ENCODE results near the gene CAPS. TPM values are rescaled to one million over a fixed set of nuclear protein-coding genes. Genes with fewer than 3 reads are reported as not detected.
"Not testable (repeated sequence)": the region's sequence is repeated elsewhere in the genome, so short reads cannot be mapped to it uniquely, and the experiment has no call there.

Gene CAPS
- total RNA-seq, 1 experiment from 2014 or later: 0.92 TPM

GRCh38 chr19:5867201-5868136 lies 46.6 kb upstream of the CAPS start:
- H3K27me3 ChIP-seq (replicated peaks; ENCODE audit: insufficient read depth, low read depth, low read length, poor library complexity): no peaks in the 10 kb centered on the region
- no peaks in the 10 kb centered on the region for H3K9me3 ChIP-seq (ENCODE audit: low read depth, low read length, poor library complexity, severe bottlenecking)
- DNase-seq (ENCODE audit: low spot score): no peak
- POLR2A ChIA-PET (ENCODE audit: low non-redundant PET): no interaction called here
- no TSS peak for BruUV-seq (replicated peaks)
- TF ChIP-seq CTCF (conservative IDR thresholded peaks at IDR 0.05; ENCODE audit: low read depth, low read length) (no peak), EZH2 (IDR thresholded peaks at IDR 0.05; ENCODE audit: borderline replicate concordance, low read depth, low read length, poor library complexity, severe bottlenecking) (no peak)
- CTCF ChIA-PET: no interaction called here
- no peaks in the 10 kb centered on the region for H3K36me3 ChIP-seq (ENCODE audit: insufficient read depth, low read length, poor library complexity, severe bottlenecking)
- H3K4me1 ChIP-seq (ENCODE audit: insufficient read depth, low read length, poor library complexity, severe bottlenecking): no peaks in the 10 kb centered on the region
- intact Hi-C loops (cut with micrococcal nuclease; ENCODE audit: unreplicated experiment): no loop called here
- no peak overlapping the region for H3K4me3 ChIP-seq (ENCODE audit: low read depth, low read length, poor library complexity, severe bottlenecking)
- H3K27ac ChIP-seq (ENCODE audit: low read depth, low read length, poor library complexity, severe bottlenecking): no peak overlapping the region

GRCh38 chr19:5870986-5871394 lies 43.1 kb upstream of the CAPS start:
- CTCF ChIA-PET: no interaction called here
- Histone ChIP-seq H3K4me3 (ENCODE audit: low read depth, low read length, poor library complexity, severe bottlenecking) (no peak overlapping the region), H3K27ac (ENCODE audit: low read depth, low read length, poor library complexity, severe bottlenecking) (no peak overlapping the region), H3K27me3 (replicated peaks; ENCODE audit: insufficient read depth, low read depth, low read length, poor library complexity) (no peaks in the 10 kb centered on the region), H3K36me3 (ENCODE audit: insufficient read depth, low read length, poor library complexity, severe bottlenecking) (no peaks in the 10 kb centered on the region), H3K4me1 (ENCODE audit: insufficient read depth, low read length, poor library complexity, severe bottlenecking) (no peaks in the 10 kb centered on the region), H3K9me3 (ENCODE audit: low read depth, low read length, poor library complexity, severe bottlenecking) (no peaks in the 10 kb centered on the region)
- no peak for TF ChIP-seq CTCF (conservative IDR thresholded peaks at IDR 0.05; ENCODE audit: low read depth, low read length)
- POLR2A ChIA-PET (ENCODE audit: low non-redundant PET): no interaction called here
- intact Hi-C loops (cut with micrococcal nuclease; ENCODE audit: unreplicated experiment): no loop called here
- DNase-seq (ENCODE audit: low spot score): no peak
- no TSS peak for BruUV-seq (replicated peaks)

- TF ChIP-seq EZH2 (IDR thresholded peaks at IDR 0.05; ENCODE audit: borderline replicate concordance, low read depth, low read length, poor library complexity, severe bottlenecking): no peak
- no peak for TF ChIP-seq CTCF (conservative IDR thresholded peaks at IDR 0.05; ENCODE audit: low read depth, low read length)
- Histone ChIP-seq H3K9me3 (ENCODE audit: low read depth, low read length, poor library complexity, severe bottlenecking) (no peaks in the 10 kb centered on the region), H3K36me3 (ENCODE audit: insufficient read depth, low read length, poor library complexity, severe bottlenecking) (no peaks in the 10 kb centered on the region), H3K4me3 (ENCODE audit: low read depth, low read length, poor library complexity, severe bottlenecking) (no peak overlapping the region), H3K27me3 (replicated peaks; ENCODE audit: insufficient read depth, low read depth, low read length, poor library complexity) (no peaks in the 10 kb centered on the region), H3K27ac (ENCODE audit: low read depth, low read length, poor library complexity, severe bottlenecking) (no peak overlapping the region), H3K4me1 (ENCODE audit: insufficient read depth, low read length, poor library complexity, severe bottlenecking) (no peaks in the 10 kb centered on the region)
- no TSS peak for BruUV-seq (replicated peaks)
- ChIA-PET CTCF (no interaction called here), POLR2A (ENCODE audit: low non-redundant PET) (no interaction called here)
- intact Hi-C loops (cut with micrococcal nuclease; ENCODE audit: unreplicated experiment): no loop called here
- no peak for DNase-seq (ENCODE audit: low spot score)
Observed at GRCh38 chr19:5873617-5874199, 40.3 kb upstream of the CAPS start.

- H3K4me1 ChIP-seq (ENCODE audit: insufficient read depth, low read length, poor library complexity, severe bottlenecking); intact Hi-C loops (cut with micrococcal nuclease; ENCODE audit: unreplicated experiment); H3K4me3 ChIP-seq (ENCODE audit: low read depth, low read length, poor library complexity, severe bottlenecking); H3K9me3 ChIP-seq (ENCODE audit: low read depth, low read length, poor library complexity, severe bottlenecking); H3K27ac ChIP-seq (ENCODE audit: low read depth, low read length, poor library complexity, severe bottlenecking); H3K36me3 ChIP-seq (ENCODE audit: insufficient read depth, low read length, poor library complexity, severe bottlenecking); BruUV-seq (replicated peaks); H3K27me3 ChIP-seq (replicated peaks; ENCODE audit: insufficient read depth, low read depth, low read length, poor library complexity): not testable (repeated sequence)
- ChIA-PET CTCF (interaction anchor here (0.5 kb wide), 1 partner anchor 1796 kb away, joined by 3 read pairs; no protein-coding TSS in a partner anchor), POLR2A (ENCODE audit: low non-redundant PET) (interaction anchor here (0.6 kb wide), 1 partner anchor 46 kb away, joined by 3 read pairs; no protein-coding TSS in a partner anchor)
- peak; percentile 39 for DNase-seq (ENCODE audit: low spot score)
Observed at GRCh38 chr19:5874496-5874895, 39.6 kb upstream of the CAPS start.
